Heart left ventricle (tissue), 13 donors: ENCODE measurements around the gene SRF.

Experiments used
- CTCF ChIP-seq, 12 donors: fragments of 200-600 bp; sonication (generic) in 4 of 12; IDR thresholded peaks; one replicate each; pipeline versions ENCODE4 v1.5.0 to v1.8.0; 2018 to 2022; ENCODE audit warnings: antibody characterized with exemption in 12 of 12, mild to moderate bottlenecking in 5 of 12
- POLR2A ChIP-seq, 2 donors: fragments of 450-650 bp; IDR thresholded peaks; one replicate each; pipeline ENCODE4 v1.6.1; 2017; ENCODE audit warnings: antibody characterized with exemption in 2 of 2, mild to moderate bottlenecking in 2 of 2, moderate library complexity in 2 of 2
- donor health status: ischemic (EF 13 %, LVEDD 7.1; RV severe dilation, severe dysfunction).
- donor health status: DM: no; HTN: yes; CAD: no.
- donor health status: DM: no; HTN: no; CAD: no.
- donor health status: ischemic (EF 25% LVEDD 6.9; RV normal size, moderate dysfunction).
- donor health status: ischemic (EF 25% LVEDD 5.7; RV mildly dilated, moderate dysfunction).
- donor health status: ischemic (EF 35%, LVEDD 5.7; RV mildly dilated, moderate dysfunction).
- donor health status: nonischemic (EF 11% LVEDD 7.7; RV severe dilation, severe dysfunction).
- donor health status: DM: yes; HTN: yes; CAD: no.
- donor health status: PGD.
- donor health status: ischemic (EF 29% LVEDD 5.4; RV normal size, mild dysfunction).
- donor health status: nonischemic (EF 23%, LVEDD 6.1; RV moderate dilation, normal function).

GRCh38 chr6:43172104-43173007 lies 1.3 kb downstream of the SRF start:
- no peak for TF ChIP-seq CTCF (IDR thresholded peaks at IDR 0.05)
- no peak for TF ChIP-seq POLR2A (IDR thresholded peaks at IDR 0.05)
